Measurements from ENCODE around the gene DDX3X. TPM values are rescaled to one million over a fixed set of nuclear protein-coding genes. Genes with fewer than 3 reads are reported as not detected.

The DDX3X gene
- total and polyA plus RNA-seq, 8 donors: 38.3 to 434 (median 110) TPM

- WGBS, 5 donors: 76 to 88% (median 84%) methylated on average over 6 of the region's 6 CpGs
- TF ChIP-seq POLR2AphosphoS5 (IDR thresholded peaks at IDR 0.05) (no peak), EP300 (IDR thresholded peaks at IDR 0.05) (no peak), POLR2A (IDR thresholded peaks at IDR 0.05) (no peak), CTCF (IDR thresholded peaks at IDR 0.05) (no peak)
- no peaks in the 10 kb centered on the region for H3K9me3 ChIP-seq
Observed at GRCh38 chrX:41303013-41303412, 30.9 kb upstream of the DDX3X start.

GRCh38 chrX:41304178-41304577 is 29.8 kb upstream of the DDX3X start:
- intact Hi-C loops (cut with DNase I; ENCODE audit: low total_unique reads): no loop called here
- no peaks in the 10 kb centered on the region for H3K27me3 ChIP-seq
- no peak overlapping the region for H3K27ac ChIP-seq
- H3K4me3 ChIP-seq: no peak overlapping the region
- H3K36me3 ChIP-seq: no peaks in the 10 kb centered on the region
- no peak for TF ChIP-seq EP300 (IDR thresholded peaks at IDR 0.05)
- 90 to 97% (median 93%) methylated on average over 2 to 9 of the region's 9 CpGs for WGBS, 5 donors
- no peaks in the 10 kb centered on the region for H3K4me1 ChIP-seq
- DNase-seq: no peak
- no peaks in the 10 kb centered on the region for H3K9me3 ChIP-seq

More at GRCh38 chrX:41303013-41303412, 30.9 kb upstream of the DDX3X start:
- intact Hi-C loops (cut with DNase I; ENCODE audit: low total_unique reads): no loop called here
- H3K36me3 ChIP-seq: no peaks in the 10 kb centered on the region
- no peak overlapping the region for H3K4me3 ChIP-seq
- no peaks in the 10 kb centered on the region for H3K4me1 ChIP-seq
- no peaks in the 10 kb centered on the region for H3K27me3 ChIP-seq
- no peak for DNase-seq
- H3K27ac ChIP-seq: no peak overlapping the region

- no peaks in the 10 kb centered on the region for H3K36me3 ChIP-seq
- H3K27me3 ChIP-seq: no peaks in the 10 kb centered on the region
- intact Hi-C loops (cut with DNase I; ENCODE audit: low total_unique reads): no loop called here
- no peak overlapping the region for H3K4me3 ChIP-seq
- DNase-seq: no peak
- H3K9me3 ChIP-seq: no peaks in the 10 kb centered on the region
- TF ChIP-seq EP300 (IDR thresholded peaks at IDR 0.05): no peak
- no peak for TF ChIP-seq POLR2A (IDR thresholded peaks at IDR 0.05)
- no peak for TF ChIP-seq CTCF (IDR thresholded peaks at IDR 0.05)
- no peak for TF ChIP-seq POLR2AphosphoS5 (IDR thresholded peaks at IDR 0.05)
- H3K27ac ChIP-seq: no peak overlapping the region
- H3K4me1 ChIP-seq: no peaks in the 10 kb centered on the region
- 44 to 86% (median 79%) methylated on average over 4 to 5 of the region's 5 CpGs for WGBS, 5 donors
Observed at GRCh38 chrX:41308884-41309647, 24.9 kb upstream of the DDX3X start.

GRCh38 chrX:41312786-41313185 is 21.2 kb upstream of the DDX3X start:
- Histone ChIP-seq H3K27ac (no peak overlapping the region), H3K4me3 (no peak overlapping the region), H3K36me3 (no peaks in the 10 kb centered on the region), H3K4me1 (no peaks in the 10 kb centered on the region), H3K27me3 (no peaks in the 10 kb centered on the region), H3K9me3 (no peaks in the 10 kb centered on the region)
- intact Hi-C loops (cut with DNase I; ENCODE audit: low total_unique reads): no loop called here
- WGBS, 5 donors: 75 to 86% (median 84%) methylated on average over 1 of the region's 1 CpG
- no peak for DNase-seq
- TF ChIP-seq CTCF (IDR thresholded peaks at IDR 0.05) (no peak), EP300 (IDR thresholded peaks at IDR 0.05) (no peak), POLR2A (IDR thresholded peaks at IDR 0.05) (no peak), POLR2AphosphoS5 (IDR thresholded peaks at IDR 0.05) (no peak)

- Histone ChIP-seq H3K4me3 (no peak overlapping the region), H3K9me3 (no peaks in the 10 kb centered on the region), H3K36me3 (no peaks in the 10 kb centered on the region), H3K27me3 (no peaks in the 10 kb centered on the region), H3K27ac (no peak overlapping the region), H3K4me1 (no peaks in the 10 kb centered on the region)
- DNase-seq: no peak
- intact Hi-C loops (cut with DNase I; ENCODE audit: low total_unique reads): no loop called here
- 85 to 93% (median 93%) methylated on average over 5 of the region's 5 CpGs for WGBS, 5 donors
- no peak for TF ChIP-seq CTCF (IDR thresholded peaks at IDR 0.05)
- TF ChIP-seq POLR2AphosphoS5 (IDR thresholded peaks at IDR 0.05): no peak
- no peak for TF ChIP-seq EP300 (IDR thresholded peaks at IDR 0.05)
- no peak for TF ChIP-seq POLR2A (IDR thresholded peaks at IDR 0.05)
Observed at GRCh38 chrX:41313419-41313818, 20.5 kb upstream of the DDX3X start.
